ENCODE results near the gene ADH7. TPM values are rescaled to one million over a fixed set of nuclear protein-coding genes. Genes with fewer than 3 reads are reported as not detected.
A peak's percentile ranks its signal among the peaks of the same experiment; 100 is the strongest.
"Not testable (repeated sequence)": the region's sequence is repeated elsewhere in the genome, so short reads cannot be mapped to it uniquely, and the experiment has no call there.

Gene ADH7
- total RNA-seq, 1 donor from 2014 or later, result not detected

DNA sequence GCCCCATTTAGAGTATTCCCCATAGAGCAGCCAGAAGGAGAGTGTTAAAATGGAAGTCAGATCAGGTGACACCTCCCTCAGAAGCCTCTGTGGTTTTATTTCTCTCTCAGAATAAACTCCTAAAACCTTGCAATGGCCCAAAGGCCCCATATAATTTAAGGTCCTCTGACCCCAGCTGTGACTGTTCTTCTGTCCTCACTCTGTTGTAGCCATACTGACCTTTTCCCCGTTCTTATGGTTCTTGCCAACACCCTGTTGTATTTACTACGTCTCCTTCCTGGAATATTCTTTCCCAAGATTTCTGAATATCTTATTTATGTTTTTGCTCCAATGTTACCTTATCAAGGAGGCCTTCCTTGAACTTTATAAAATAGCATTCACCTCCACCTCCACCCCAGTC lies 18.0 kb downstream of the ADH7 start:
- FAIRE-seq (no peak), DNase-seq (ENCODE audit: low spot score in 2 of 2) (no peak)

DNA sequence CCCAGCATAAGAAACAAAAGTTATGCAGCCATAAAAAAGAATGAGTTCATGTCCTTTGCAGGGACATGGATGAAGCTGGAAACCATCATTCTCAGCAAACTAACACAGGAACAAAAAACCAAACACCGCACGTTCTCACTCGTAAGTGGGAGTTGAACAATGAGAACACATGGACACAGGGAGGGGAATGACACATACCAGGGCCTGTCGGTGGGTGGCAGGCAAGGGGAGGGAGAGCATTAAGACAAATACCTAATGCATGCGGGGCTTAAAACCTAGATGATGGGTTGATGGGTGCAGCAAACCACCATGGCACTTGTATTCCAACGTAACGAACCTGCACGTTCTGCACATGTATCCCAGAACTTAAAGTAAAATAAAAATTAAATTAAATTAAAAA lies 19.4 kb downstream of the ADH7 start:
- not testable (repeated sequence) for DNase-seq (ENCODE audit: low spot score in 2 of 2); FAIRE-seq

DNA sequence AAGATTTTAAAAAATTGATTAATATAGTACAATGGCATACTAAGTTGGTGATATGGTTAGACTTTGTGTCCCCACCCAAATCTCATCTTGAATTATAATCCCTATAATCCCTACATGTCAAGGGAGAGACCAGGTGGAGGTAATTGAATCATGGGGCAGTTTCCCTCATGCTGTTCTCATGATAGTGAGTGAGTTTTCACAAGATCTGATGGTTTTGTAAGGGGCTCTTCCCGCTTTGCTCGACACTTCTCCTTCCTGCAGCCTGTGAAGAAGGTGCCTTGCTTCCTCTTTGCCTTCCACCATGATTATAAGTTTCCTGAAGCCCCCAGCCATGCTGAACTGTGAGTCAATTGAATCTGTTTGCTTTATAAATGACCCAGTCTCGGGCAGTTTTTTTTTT lies 20.2 kb downstream of the ADH7 start:
- DNase-seq (ENCODE audit: low spot score in 2 of 2); FAIRE-seq: not testable (repeated sequence)

DNA sequence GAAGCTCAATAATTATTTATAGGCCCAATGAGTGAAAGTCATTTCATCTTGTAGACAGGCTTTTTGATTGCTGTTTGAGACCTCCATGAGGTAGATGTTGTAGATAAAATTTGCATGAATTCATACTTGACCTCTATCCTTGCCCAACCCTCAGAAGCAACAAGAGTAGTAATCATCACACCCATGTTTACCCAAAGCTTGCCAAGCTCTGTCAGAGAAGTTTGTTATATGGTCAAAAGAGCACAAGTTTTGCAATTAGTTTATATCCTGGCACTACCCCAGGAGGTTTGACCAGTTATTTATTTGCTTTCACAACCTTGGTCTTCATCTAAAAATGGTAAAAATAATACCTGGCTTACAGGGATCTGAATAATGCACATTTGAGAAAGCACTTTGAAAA lies 20.7 kb downstream of the ADH7 start:
- no peak for DNase-seq (ENCODE audit: low spot score in 2 of 2)

DNA sequence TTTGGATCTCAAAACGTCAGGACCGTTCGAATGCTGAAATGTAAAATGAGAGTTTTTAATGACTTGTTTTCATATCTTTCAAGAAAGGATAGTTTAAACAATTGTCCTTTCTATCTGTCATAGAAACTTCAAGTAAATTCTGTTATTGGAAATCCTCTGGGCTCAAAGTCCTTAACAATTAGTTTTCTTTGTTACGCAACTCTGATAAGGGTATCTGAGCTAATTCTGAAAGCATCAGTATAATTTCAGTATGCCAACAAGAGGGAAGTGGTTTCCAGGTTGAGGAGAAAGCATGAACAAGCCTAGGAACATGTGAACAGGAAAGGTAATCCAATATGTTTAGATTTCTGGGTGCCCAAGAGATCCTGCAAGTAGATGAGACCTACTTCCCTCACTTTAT lies 22.0 kb downstream of the ADH7 start:
- no peak for DNase-seq (ENCODE audit: low spot score in 2 of 2)
- no peak for FAIRE-seq

More for the DNA sequence above, 20.7 kb downstream of the ADH7 start:
- no peak for FAIRE-seq

DNA sequence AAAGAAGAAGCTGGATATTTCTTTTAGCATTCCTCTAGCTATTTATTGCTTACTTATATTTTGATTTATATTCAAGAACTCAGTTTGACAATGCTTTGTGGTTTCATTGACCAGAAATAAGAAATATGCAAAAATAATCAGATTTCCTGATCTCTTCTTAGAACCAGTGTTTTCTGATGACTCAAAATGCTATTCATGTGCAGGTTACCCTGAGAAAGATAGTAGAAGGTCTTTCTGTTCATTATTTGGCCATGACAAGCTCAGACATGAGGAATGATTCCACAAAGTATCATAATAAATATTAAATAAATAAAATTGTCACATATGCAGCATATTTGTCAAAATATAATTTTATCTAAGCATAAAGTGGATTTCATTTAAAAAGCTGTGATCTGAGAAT lies 24.1 kb downstream of the ADH7 start:
- FAIRE-seq, result no peak

DNA sequence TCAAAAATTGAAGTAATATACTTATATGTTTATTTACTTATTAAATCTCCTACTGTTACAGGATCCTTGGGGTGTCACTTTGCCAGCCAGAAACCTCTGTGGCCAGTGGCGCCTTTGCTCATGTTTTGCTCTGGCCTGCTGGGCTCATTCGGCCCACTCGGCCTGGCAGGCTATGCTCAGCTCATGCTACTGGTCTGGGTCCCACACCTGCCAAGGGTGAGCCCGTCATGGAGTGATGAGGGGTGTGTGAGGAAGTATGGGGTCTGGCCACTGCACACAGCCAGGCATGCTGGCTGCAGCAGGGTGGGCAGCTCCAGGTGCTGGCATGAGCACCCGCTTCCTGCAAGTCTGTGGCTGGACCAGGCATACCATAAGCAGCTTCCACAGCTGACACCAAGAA lies 25.1 kb downstream of the ADH7 start:
- DNase-seq (ENCODE audit: low spot score in 2 of 2), result no peak
- FAIRE-seq, result no peak

More for the DNA sequence above, 24.1 kb downstream of the ADH7 start:
- DNase-seq (ENCODE audit: low spot score in 2 of 2), result no peak

DNA sequence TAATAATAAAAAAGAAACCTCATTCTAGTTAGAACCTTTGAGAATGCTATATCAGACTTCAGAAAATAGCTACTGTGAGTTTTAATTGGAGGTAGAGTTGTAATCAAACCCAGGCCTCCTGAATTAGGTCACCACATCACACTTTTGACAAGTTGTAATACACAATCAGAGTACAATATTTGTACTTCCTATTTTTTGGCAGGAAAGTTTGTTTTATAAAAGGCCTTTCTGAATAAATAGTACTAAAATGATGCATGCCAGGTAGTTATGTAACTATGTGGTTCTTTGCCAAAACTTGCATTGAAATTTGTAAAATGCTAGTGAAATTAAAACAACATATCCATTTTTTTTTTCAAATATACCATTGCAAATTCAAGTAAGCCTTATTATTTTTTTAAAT lies 26.8 kb downstream of the ADH7 start:
- no peak for FAIRE-seq
- no peak for DNase-seq (ENCODE audit: low spot score in 2 of 2)

DNA sequence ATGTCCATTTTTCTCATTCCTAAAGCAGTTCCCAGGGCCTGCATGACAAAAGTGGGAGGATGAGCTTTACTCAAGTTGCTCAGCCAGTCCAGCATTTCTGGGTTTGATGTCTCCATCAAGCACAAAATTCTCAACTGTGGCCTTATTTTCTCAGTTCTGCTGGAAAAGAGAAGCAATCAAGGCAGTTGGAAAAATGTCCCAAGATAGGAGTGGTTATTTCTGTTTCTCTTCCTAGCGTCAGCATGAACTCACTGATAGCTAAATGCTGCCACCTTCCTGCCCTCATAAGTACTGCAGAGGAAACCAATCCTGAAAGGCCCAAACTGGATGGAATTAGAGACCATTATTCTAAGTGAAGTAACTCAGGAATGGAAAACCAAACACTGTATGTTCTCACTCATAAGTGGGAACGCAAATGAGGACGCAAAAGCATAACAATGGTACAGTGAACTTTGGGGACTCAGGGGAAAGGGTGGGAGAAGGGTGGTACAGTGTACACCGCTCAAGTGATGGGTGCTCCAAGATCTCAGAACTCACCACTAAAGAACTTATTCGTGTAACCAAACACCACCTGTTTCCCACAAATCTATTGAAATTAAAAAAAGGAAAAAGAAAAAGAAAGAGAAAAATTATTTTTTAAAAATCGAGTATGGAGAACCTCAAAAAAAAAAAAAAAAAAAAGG lies 29.6 kb downstream of the ADH7 start:
- FAIRE-seq (peak; percentile 40), DNase-seq (ENCODE audit: low spot score in 2 of 2) (peak; percentile 5 to 13)

DNA sequence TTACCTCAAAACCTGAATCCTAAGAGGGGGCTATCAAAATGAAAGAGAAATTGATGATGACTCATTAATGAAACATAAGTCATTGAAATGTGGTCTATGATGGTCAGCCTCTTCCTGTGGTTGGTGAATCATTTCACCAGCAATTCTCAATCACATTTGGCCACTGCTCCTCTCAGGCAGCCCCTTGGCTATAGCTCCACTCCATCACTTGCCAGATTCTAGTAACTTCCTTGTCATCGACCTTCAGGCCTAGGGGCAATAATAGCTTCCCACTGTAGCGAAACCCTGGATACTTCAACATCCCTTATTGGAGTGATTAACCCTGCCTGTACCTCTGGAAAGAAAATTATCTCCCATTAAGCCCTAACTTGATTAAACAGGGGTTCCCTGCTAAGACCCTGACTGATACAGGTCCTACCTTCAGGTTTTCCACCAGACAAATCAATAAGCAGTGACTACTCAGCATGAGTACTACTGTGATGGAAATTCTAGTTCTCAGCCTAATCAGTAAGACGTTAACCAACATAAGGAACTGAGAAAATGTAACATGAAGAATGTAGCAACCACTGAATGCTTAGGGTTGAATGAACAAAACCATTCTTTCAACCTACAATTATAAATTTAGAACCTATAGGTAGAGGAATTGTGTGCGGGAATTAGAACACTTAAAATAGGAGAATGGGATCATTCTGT lies 30.4 kb downstream of the ADH7 start:
- no peak for FAIRE-seq
- no peak for DNase-seq (ENCODE audit: low spot score in 2 of 2)

DNA sequence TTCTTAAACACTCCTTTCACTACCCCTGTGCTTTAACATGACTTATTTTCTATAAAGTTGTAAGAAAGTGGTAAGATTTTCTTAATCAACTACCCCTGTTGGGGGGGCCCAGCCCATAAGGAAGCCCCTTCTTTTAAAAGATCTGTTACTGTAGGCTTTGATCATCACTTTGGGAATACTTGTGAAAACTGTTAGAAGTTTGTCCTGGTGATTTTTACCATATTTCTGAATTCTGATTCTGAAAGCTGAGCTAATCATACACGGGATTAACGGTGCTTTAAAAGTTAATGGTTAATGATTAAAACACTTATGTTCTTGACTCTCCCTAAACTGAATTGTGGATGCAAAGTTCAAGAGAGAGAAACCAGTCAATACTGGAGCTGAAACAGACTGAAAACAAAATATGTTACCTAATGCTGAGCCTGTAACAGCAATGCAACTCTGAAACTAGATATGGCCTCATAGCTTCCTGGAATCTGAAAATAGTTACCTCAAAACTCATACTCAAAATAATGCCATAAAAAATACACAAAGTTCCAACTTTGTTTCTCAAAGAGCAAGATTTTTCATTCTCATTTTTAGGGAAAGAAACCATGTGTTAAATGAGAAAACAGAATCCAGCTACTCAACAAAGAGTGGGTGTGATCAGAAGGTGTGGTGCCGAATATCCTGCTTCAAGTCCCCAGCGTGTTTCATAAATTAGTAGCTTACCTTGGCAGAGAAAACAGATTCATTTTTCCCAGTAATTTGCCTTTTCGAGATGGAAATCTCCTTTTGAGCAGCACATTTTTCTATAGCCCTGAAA lies 31.6 kb downstream of the ADH7 start:
- DNase-seq (ENCODE audit: low spot score in 2 of 2) (no peak), FAIRE-seq (no peak)

DNA sequence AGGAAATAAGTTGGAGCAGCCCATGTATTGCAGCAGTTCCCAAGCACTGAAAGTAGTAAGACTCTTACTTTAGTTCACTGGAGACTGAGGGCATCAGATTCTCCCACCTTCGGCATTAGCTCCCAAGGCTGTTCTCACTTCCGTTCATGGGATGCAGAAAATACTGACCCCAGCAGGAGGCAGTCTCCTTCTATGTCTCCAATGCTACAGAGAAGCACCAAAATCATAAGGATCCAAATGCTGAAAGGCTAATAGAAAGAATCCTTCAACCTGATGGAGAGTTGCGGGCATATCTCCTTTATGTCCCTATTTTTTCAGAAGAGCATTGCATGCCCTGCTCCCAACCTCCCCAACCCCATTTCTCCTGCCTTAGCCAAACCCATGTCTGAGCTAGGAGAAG lies 32.4 kb downstream of the ADH7 start:
- DNase-seq (ENCODE audit: low spot score in 2 of 2), result no peak

DNA sequence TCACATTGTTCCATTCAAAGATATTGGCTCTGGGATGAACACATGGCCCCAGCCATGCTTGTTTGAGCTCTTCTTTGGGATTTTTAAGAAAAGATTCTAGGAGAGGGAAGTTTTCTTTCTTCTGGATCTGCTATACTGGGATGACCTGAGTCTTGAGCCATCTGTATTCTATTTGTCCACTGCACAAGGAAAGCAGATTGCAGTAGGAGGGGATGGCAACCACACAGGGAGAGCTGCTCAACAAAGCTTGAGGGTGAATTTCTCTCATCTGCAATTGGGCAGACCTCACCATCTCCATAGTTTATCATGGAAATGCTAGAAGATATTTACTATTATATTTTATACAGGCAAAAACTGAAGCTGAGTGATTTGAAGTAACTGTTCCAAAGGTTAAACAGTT lies 34.3 kb downstream of the ADH7 start:
- DNase-seq (ENCODE audit: low spot score in 2 of 2), result no peak
- FAIRE-seq, result no peak

More for the DNA sequence above, 32.4 kb downstream of the ADH7 start:
- no peak for FAIRE-seq

DNA sequence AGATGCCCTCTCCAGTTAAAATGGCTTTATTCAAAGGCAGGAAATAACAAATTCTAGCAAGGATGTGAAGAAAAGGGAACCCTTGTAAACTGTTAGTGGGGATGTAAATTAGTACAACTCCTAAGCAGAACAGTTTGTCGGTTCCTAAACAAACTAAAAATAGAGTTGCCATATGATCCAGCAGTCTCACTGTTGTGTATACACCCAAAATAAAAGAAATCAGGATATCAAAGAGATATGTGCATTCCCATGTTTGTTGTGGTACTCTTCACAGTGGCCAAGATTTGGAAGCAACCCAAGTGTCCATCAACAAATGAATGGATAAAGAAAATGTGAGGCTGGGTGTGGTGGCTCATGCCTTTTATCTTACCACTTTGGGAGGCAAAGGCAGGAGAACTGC lies 36.1 kb downstream of the ADH7 start:
- no peak for FAIRE-seq
- no peak for DNase-seq (ENCODE audit: low spot score in 2 of 2)

DNA sequence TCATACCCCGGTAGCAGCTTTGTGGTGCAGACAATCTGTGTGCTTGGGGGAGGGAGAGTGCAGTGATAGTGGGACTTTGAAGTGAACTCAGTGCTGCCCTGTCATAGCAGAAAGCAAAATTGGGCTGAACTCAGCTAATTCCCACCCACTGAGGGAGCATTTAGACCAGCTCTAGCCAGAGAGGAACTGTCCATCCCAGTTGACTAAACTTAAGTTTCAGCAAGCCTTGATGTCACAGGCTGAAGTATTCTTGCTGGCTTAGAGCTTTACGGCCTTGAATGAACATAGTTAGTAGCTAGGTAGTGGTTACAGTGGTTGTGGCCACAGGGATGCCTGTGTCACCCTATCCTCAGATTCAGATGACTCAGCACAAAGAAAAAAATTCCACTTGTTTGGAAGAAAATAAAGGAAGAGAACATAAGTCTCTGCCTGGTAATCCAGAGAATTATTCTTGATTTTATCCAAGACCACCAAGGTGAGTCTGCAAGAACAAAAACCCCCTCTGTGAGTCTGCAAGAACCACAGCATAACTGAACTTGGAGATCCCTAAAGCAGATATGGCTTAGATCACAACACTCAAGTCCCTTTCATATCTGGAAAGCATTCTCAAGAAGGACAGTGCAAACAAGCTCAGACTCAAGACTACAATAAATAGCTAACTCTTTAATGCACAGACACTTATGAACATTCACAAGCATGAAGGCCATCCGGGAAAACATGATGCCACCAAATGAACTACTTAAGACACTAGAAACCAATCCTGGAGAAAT lies 39.4 kb downstream of the ADH7 start:
- DNase-seq (ENCODE audit: low spot score in 2 of 2) (no peak), FAIRE-seq (no peak)

DNA sequence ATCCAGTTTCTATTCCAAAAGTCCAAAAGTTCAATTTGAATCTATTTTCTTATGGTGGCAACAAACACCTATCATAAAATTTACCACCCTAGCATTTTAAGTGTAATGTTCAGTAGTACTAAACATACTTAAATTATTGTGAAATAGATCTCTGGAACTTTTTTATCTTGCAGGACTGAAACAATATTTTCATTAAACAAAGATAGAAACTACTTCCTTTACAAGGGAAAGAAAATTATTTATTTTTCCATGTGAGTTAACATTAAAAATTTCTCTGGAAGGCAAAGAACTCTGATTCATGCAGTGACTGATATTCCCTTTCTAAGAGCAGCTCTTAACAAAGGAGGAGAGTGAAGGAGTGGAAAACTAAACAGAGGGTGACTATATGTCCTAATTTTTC lies 40.2 kb downstream of the ADH7 start:
- FAIRE-seq, result no peak

DNA sequence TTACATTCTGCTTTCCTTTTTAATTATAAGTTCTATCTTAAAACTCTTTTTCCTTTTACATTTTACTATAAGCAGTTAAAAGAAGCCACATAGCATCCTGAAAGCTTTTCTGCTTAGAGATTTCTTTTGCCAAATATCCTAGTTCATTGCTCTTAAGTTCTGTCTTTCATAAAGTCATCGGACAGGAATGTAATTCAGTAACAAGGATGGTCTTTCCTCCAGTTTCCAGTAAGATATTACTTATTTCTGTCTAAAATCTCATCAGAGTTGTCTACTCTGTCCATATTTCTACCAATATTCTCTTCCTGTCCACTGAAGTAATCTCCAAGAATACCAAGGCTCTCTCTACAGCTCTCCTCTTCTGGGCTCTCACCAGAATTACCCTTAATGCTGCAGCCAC lies 45.1 kb downstream of the ADH7 start:
- FAIRE-seq, result no peak

More for the DNA sequence above, 40.2 kb downstream of the ADH7 start:
- DNase-seq (ENCODE audit: low spot score in 2 of 2), result no peak

DNA sequence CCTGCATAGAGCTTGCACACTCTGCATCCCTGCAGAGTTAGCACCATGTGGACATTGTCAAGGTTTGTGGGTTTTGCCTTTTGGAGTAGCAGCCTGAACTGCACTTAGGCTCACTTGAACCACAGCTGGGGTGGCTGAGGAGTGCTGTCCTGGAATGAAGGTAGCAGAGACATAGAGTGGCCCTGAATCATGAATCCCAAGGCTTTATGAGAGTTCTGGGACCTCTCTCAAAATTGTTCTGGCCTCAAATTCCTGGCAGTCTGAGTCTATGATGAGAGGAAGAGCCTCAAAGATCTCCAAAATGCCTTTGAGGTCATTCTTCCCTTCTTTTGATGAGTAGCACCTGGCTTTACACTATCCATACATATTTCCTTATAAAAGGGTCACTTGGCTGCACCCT lies 45.5 kb downstream of the ADH7 start:
- DNase-seq (ENCODE audit: low spot score in 2 of 2) (no peak), FAIRE-seq (no peak)

More for the DNA sequence above, 45.1 kb downstream of the ADH7 start:
- DNase-seq (ENCODE audit: low spot score in 2 of 2), result no peak

DNA sequence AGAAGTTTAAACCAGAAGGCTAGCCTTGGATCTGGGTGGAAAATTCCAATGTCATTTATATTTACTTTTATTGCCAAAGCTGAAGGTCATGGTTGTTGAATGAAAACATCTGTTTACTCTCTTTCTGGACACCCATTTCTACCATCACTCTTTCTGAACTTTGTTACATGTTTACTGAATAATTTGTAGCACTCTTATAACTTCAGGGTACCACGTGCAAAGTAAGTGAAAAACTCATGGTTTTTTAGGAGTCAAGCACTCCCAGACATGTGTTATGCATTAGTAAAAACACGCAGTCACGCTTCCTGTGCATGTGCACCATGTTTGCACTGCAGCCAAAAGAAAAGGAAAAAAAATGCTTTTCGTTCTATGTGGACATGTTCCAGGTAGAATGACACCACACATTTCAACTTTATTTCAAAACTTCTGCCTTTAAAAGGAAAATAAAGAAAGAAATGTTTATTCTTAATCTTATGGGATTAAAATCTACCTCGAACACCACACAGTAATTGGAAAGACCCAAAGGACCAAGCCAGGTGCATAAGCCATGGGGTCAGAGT lies 51.2 kb downstream of the ADH7 start:
- FAIRE-seq (no peak), DNase-seq (ENCODE audit: low spot score in 2 of 2) (no peak)

DNA sequence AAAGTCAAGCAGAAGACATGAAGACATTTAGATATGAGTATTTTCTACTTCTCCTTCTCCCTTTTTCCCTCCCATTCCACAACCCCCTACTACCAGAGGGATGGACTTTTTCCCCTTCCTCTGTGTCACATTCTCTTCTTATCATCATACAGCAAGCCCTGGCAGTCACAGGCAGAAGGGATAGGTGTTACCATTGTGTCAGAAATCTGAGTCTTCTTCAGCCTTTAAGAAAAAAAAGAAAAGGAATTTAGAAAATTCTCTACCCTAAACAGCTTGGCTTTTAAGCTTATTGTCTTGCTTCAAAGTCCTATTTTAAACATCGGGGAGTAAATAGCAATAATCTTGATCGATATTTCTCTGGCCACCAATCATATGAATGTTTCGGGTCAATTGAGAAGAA lies 51.7 kb downstream of the ADH7 start:
- DNase-seq (ENCODE audit: low spot score in 2 of 2) (no peak), FAIRE-seq (no peak)
